PC-9 (cell line): ENCODE results near the gene SAMD13. TPM values are rescaled to one million over a fixed set of nuclear protein-coding genes. Genes with fewer than 3 reads are reported as not detected.
A peak's percentile ranks its signal among the peaks of the same experiment; 100 is the strongest.

Experiments
- BruUV-seq: library from RNA; stranded (reverse); fragments of 400-500 nt; replicated peaks from 2 replicates; lab custom pipeline; 2021; lab: Mats Ljungman, UMichigan
- CTCF ChIA-PET: fragments of 300-600 bp; sonication (Branson Sonifier 250); formaldehyde crosslinking; loops from one replicate; lab custom pipeline; 2022; ENCODE audit warnings: antibody characterized with exemption; lab: Charles Lee
- POLR2A ChIA-PET: fragments of 300-600 bp; sonication (Branson Sonifier 250); formaldehyde crosslinking; loops from one replicate; lab custom pipeline; 2022; ENCODE audit warnings: antibody characterized with exemption; ENCODE audit not compliant: unreplicated experiment; lab: Charles Lee
- DNase-seq, 2 experiments: peaks; one replicate each; pipeline versions ENCODE4 v3.0.0 to v3.0.0-alpha.2; 2015 to 2022; ENCODE audit warnings: mixed read lengths in 1 of 2
- H2AFZ ChIP-seq: fragments of 200-600 bp; sonication (generic); 2 replicates; pipeline ENCODE4 v1.8.1; 2017; ENCODE audit warnings: antibody characterized with exemption
- H3F3A ChIP-seq: fragments of 200-600 bp; sonication (generic); 2 replicates; pipeline ENCODE4 v1.8.1; 2017; ENCODE audit warnings: antibody characterized with exemption, mild to moderate bottlenecking, low read depth; ENCODE audit not compliant: insufficient read depth
- H3K27ac ChIP-seq: fragments of 200-600 bp; sonication (generic); 2 replicates; pipeline ENCODE4 v1.6.1; 2016; ENCODE audit warnings: mixed run types
- H3K27me3 ChIP-seq: fragments of 200-600 bp; sonication (generic); 2 replicates; pipeline ENCODE4 v1.6.1; 2016; ENCODE audit warnings: low read depth, mixed run types; ENCODE audit not compliant: insufficient read depth
- H3K36me3 ChIP-seq: fragments of 200-600 bp; sonication (generic); 2 replicates; pipeline ENCODE4 v1.6.1; 2016; ENCODE audit warnings: low read depth, mixed run types
- H3K4me1 ChIP-seq: fragments of 200-600 bp; sonication (generic); replicated peaks from 2 replicates; pipeline ENCODE4 v1.6.1; 2016; ENCODE audit warnings: mixed run types; ENCODE audit not compliant: insufficient read depth
- H3K4me2 ChIP-seq: fragments of 200-600 bp; sonication (generic); 2 replicates; pipeline ENCODE4 v1.6.1; 2017; ENCODE audit warnings: mixed run types
- H3K4me3 ChIP-seq: fragments of 200-600 bp; sonication (generic); 2 replicates; pipeline ENCODE4 v1.6.1; 2016; ENCODE audit warnings: mixed run types
- H3K79me2 ChIP-seq: fragments of 200-600 bp; sonication (generic); 2 replicates; pipeline ENCODE4 v1.6.1; 2017; ENCODE audit warnings: low read depth, mixed run types
- H3K9me2 ChIP-seq: fragments of 200-600 bp; sonication (generic); 2 replicates; pipeline ENCODE4 v1.8.1; 2017; ENCODE audit warnings: mild to moderate bottlenecking; ENCODE audit not compliant: insufficient read depth
- H3K9me3 ChIP-seq: fragments of 200-600 bp; sonication (generic); 2 replicates; pipeline ENCODE4 v1.8.1; 2016; ENCODE audit warnings: low read depth; ENCODE audit not compliant: insufficient read depth
- H4K20me1 ChIP-seq: fragments of 200-600 bp; sonication (generic); 2 replicates; pipeline ENCODE4 v1.8.1; 2017; ENCODE audit not compliant: insufficient read depth
- EZH2 ChIP-seq: fragments of 200-600 bp; sonication (generic); IDR thresholded peaks from 2 replicates; pipeline ENCODE4 v1.8.0; 2017; ENCODE audit warnings: antibody characterized with exemption, low read depth
- intact Hi-C: fragments of 100-400 bp; cut with micrococcal nuclease; formaldehyde crosslinking; loops from one replicate; pipeline ENCODE4 v1.10.0; 2022; ENCODE audit not compliant: unreplicated experiment
- total RNA-seq: library from RNA; stranded (reverse); gene quantifications from 2 replicates; pipeline ENCODE4 v1.2.3, GENCODE V29; 2021
- TF ChIP-seq, protein P1 (sequence below): fragments of 200-600 bp; sonication (generic); conservative IDR thresholded peaks from 2 replicates; pipeline ENCODE4 v1.6.1; 2017; ENCODE audit warnings: mixed run types, antibody characterized with exemption, mild to moderate bottlenecking, moderate library complexity

The SAMD13 gene
- total RNA-seq, 1 experiment from 2014 or later, result 2.5 TPM

DNA sequence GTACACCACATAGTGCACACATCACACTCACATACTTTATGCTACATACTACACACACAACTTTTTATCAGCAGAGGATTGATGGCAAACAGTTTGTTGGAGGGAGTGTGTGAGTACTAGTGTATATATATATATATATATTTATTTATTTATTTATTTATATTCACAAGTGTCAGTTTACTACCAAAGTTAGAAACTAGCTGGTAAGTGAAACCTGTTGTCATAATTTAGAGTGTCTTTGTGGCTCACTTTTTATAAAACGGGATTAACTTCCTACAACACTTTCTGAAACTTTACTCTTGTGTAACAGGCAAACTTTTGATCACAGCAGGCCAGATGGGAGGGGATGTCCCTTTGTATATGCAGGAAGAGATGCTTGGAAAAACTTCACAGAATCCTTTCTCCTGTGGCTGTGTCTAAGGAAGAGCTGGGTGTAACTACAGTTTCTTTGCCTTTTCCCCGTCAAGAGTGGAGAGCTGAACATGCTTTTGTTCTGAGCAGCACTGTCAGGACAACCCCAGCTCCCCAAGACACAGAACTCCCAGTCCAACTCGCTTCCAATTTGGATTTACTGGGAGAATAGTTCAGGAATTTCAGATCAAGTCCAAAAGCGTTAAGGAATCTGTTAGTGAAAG is 1.9 kb upstream of the SAMD13 start:
- CTCF ChIA-PET, result no interaction called here
- TF ChIP-seq EZH2, result no peak
- TF ChIP-seq, protein P1, sequence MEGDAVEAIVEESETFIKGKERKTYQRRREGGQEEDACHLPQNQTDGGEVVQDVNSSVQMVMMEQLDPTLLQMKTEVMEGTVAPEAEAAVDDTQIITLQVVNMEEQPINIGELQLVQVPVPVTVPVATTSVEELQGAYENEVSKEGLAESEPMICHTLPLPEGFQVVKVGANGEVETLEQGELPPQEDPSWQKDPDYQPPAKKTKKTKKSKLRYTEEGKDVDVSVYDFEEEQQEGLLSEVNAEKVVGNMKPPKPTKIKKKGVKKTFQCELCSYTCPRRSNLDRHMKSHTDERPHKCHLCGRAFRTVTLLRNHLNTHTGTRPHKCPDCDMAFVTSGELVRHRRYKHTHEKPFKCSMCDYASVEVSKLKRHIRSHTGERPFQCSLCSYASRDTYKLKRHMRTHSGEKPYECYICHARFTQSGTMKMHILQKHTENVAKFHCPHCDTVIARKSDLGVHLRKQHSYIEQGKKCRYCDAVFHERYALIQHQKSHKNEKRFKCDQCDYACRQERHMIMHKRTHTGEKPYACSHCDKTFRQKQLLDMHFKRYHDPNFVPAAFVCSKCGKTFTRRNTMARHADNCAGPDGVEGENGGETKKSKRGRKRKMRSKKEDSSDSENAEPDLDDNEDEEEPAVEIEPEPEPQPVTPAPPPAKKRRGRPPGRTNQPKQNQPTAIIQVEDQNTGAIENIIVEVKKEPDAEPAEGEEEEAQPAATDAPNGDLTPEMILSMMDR, result no peak
- intact Hi-C loops, result loop anchor here (2.0 to 10.0 kb wide), 3 partner anchors 55 to 225 kb away; no protein-coding TSS in a partner anchor

GRCh38 chr1:84300501-84300900 is 1.0 kb upstream of the SAMD13 start:
- TF ChIP-seq EZH2, result no peak
- TF ChIP-seq, protein P1, result no peak
- intact Hi-C loops, result no loop called here
- Histone ChIP-seq H4K20me1 (no peaks in the 10 kb centered on the region), H3F3A (peaks cover 13% of the 10 kb centered on the region), H3K27me3 (no peaks in the 10 kb centered on the region), H3K27ac (no peak overlapping the region), H3K79me2 (no peaks in the 10 kb centered on the region), H3K4me1 (peaks cover 24% of the 10 kb centered on the region), H3K9me3 (no peaks in the 10 kb centered on the region), H3K36me3 (no peaks in the 10 kb centered on the region), H3K4me2 (no peak overlapping the region), H2AFZ (no peak overlapping the region), H3K9me2 (no peaks in the 10 kb centered on the region), H3K4me3 (no peak overlapping the region)
- no TSS peak for BruUV-seq
- POLR2A ChIA-PET, result no interaction called here
- CTCF ChIA-PET, result no interaction called here
- DNase-seq, result no peak

More for the DNA sequence above, 1.9 kb upstream of the SAMD13 start:
- Histone ChIP-seq H3K36me3 (no peaks in the 10 kb centered on the region), H3K4me1 (peaks cover 24% of the 10 kb centered on the region), H3K27ac (no peak overlapping the region), H4K20me1 (no peaks in the 10 kb centered on the region), H3F3A (peaks cover 13% of the 10 kb centered on the region), H3K27me3 (no peaks in the 10 kb centered on the region), H3K79me2 (no peaks in the 10 kb centered on the region), H3K9me2 (no peaks in the 10 kb centered on the region), H3K4me2 (peak overlapping the region; percentile 96), H2AFZ (peak overlapping the region; percentile 99), H3K9me3 (no peaks in the 10 kb centered on the region), H3K4me3 (peak overlapping the region; percentile 99; the same call in 1 of the 2 replicates)
- no TSS peak for BruUV-seq
- DNase-seq, result no peak
- POLR2A ChIA-PET, result no interaction called here

GRCh38 chr1:84301785-84302385 is 377 bp downstream of the SAMD13 start:
- Histone ChIP-seq H3K4me2 (no peak overlapping the region), H3K27ac (no peak overlapping the region), H3K36me3 (no peaks in the 10 kb centered on the region), H4K20me1 (no peaks in the 10 kb centered on the region), H3K9me2 (no peaks in the 10 kb centered on the region), H3K4me3 (no peak overlapping the region), H2AFZ (no peak overlapping the region), H3K79me2 (no peaks in the 10 kb centered on the region), H3K9me3 (no peaks in the 10 kb centered on the region), H3K27me3 (no peaks in the 10 kb centered on the region), H3F3A (peaks cover 13% of the 10 kb centered on the region), H3K4me1 (peaks cover 24% of the 10 kb centered on the region)
- intact Hi-C loops, result no loop called here
- ChIA-PET POLR2A (no interaction called here), CTCF (interaction anchor here (1.2 kb wide), 1 partner anchor 80 kb away, joined by 3 read pairs; no protein-coding TSS in a partner anchor)
- TF ChIP-seq EZH2, result no peak
- TF ChIP-seq, protein P1, result no peak
- DNase-seq, result no peak
- BruUV-seq, result no TSS peak
